NCI-H510A treated with DMSO at 0.1 percent for 48 hours (cell line): ENCODE measurements around the gene OARD1.
A peak's percentile ranks its signal among the peaks of the same experiment; 100 is the strongest.

Source experiments
- DNase-seq: peaks from one replicate; lab custom pipeline; 2025; lab: John Stamatoyannopoulos, UW

The OARD1 gene, protein sequence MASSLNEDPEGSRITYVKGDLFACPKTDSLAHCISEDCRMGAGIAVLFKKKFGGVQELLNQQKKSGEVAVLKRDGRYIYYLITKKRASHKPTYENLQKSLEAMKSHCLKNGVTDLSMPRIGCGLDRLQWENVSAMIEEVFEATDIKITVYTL

DNA sequence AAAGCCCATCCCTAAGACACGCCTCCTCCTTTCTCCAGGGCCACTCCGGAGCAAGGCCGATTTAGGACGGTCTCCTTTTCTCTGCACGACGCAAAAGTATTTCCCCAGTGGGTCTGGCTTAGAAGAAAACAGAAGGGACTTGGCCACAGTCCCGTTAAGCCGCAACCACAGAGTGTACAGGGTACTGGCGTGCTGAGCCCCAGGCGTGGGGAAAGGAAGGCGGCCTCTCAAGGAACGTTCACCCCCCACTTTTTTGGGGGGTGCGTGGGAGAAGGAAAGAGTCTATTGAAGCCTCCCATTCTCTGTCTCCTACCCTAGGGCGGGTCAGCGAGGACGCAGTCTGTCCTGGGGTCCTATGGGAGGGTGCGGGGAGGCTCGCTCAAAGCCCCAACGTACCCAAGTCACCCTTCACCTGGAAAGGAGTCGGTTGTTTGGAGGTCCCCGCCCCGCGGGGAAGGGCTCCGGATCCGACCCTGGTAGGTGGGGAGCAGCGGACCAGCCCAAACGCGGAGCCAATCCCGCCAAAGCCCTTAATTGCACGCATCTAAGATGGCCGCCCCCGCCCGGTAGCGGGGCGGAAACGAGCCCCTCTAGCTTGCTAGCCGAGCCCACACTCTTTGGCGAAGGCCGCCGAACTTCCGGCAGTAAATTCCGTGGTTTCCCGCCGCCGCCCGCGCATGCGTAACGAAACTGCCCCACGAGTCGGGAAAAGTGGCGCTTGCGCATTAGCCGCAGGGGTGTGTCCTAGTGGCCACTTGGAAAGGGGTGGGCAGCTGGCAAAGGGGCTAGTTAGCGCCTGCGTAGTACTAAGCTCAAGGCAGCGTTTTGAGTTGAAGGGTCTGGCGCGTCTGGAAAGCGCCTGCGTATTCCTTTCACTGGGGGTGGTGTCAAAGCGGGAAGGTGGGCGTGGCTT, at the start of gene OARD1:
Gene OARD1 (minus strand): TSS at position 434 of the 913 bp plus-strand sequence. CDS start 722 bp downstream, outside the sequence.
- peak; percentile 100 for DNase-seq

DNA sequence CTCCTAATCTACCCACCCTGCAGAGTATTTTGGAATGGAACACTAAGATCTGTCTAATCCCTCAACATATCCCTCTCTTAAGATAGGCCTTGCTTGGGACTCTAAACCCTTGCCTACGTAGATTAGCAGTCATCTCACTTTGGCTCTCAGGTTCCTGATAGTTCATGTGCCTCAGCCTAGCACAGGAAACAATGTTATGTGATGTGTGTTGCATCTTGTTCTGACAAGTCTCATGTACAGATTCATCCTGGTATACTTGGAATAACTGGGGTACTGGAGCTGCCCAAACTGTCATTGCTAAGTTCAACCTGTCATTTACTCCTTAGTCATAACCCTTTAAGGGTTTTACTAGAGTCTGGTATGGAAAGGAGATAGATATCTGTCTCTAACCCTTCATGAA, 47.9 kb upstream of the OARD1 start:
- DNase-seq, result no peak

DNA sequence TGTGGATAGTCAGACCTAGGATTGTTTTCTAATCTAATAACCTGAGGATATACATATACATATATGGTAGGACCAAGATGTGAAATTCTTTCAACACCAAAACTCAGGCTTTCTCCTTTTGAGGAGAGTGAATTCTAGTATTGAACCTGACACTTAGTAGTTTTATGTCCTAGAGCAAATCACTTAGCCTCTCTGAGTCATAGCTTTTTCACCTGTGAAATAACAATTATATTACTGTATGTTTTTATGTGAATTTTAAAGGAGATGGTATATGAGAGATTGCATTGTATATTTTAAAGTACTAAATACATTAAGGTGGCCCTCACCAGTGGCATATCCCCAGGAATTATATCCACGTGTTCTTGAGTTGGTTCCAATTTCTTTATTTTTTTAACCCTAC, 47.4 kb upstream of the OARD1 start:
- DNase-seq, result no peak

DNA sequence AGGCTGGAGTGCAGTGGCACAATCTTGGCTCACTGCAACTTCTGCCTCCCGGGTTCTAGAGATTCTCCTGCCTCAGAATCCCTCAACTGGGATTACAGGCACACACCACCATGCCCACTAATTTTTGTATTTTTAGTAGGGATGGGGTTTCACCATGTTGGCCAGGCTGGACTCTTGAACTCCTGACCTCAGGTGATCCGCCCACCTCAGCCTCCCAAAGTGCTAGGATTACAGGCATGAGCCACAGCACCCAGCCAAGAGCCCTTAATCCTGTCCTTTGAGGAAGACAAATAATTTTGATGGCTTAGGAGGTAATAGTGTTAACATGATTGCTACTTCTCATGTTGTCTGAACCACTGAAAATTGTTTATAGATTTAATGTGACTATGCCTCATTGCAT, 42.9 kb upstream of the OARD1 start:
- DNase-seq, result peak; percentile 56

GRCh38 chr6:41111017-41111416, 38.9 kb upstream of the OARD1 start:
- DNase-seq, result no peak

- DNase-seq, result no peak
These were observed 31.7 kb upstream of the OARD1 start for GRCh38 chr6:41103847-41104246.

DNA sequence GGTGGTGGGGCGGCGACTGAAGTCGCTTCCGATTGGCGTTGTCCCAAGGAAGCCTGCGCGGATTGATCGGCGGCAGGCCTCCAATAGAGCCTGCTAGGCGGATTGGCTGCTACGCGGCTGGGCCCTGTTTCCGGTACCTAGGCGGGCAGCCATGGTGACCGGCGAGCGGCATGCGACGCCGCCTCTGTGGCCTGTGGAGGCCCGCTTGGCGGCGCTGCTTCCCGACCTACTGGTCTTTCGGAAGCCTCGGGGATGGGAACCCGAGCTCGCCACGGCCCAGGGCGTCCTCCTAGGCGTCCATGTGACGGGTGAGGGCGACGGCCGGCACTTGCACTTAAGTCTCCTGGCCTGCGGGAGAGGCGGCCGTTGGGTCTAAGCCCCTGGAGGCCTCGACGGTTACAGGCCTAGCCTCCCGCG, 28.7 kb upstream of the OARD1 start:
- DNase-seq, result no peak

GRCh38 chr6:41098366-41098765, 26.2 kb upstream of the OARD1 start:
- no peak for DNase-seq

GRCh38 chr6:41097467-41098090, 25.4 kb upstream of the OARD1 start:
- DNase-seq, result no peak

DNA sequence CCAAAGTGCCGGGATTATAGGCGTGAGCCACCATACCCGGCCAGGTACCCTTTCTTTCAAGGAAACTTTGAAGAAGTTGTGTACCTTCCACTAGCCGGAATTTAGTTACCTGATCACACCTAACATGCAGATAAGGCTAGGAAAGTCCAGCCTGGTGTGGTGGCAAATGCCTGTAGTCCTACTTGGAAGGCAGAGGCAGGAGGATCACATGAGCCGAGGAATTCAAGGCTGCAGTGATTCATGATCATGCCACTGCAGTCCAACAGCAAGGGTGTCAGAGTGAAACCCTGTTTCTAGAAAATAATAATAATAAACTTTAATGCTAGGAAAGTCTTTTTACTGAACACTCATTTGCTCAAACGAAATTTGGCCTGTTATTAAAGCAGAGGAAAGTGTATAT, 21.6 kb upstream of the OARD1 start:
- DNase-seq, result no peak

DNA sequence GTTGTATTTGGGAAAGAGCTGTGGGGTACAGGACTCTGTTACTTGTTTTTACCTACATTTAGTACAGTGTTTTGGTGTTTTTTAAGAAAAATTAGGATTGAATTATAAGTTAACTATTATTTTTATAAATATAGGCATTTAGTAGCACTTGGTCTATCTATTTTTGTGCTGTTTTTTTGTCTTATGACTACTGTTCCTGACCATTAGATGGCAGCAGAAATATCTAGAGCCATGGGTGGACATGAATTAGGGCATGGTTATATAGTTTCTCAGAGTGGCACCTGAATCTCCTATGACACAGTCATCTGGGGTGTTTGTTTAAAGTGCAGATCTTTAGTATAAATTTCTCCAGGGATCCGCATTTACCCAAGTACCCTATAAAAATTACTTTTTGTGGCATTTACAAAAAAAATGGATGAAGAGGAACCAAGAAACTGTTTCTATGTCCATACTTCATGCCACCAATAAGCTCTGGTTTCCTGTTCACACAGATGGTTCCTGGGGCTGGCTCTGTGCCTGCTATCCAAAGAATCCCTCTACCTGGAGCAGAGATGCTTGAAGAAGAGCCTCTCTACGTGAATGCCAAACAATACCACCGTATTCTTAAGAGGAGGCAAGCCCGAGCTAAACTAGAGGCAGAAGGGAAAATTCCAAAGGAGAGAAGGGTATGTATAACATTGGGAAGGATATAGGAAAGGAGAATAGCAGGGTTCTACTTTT, 20.4 kb upstream of the OARD1 start:
- peak; percentile 32 for DNase-seq

- no peak for DNase-seq
These were observed 18.9 kb upstream of the OARD1 start for GRCh38 chr6:41090841-41091761.

DNA sequence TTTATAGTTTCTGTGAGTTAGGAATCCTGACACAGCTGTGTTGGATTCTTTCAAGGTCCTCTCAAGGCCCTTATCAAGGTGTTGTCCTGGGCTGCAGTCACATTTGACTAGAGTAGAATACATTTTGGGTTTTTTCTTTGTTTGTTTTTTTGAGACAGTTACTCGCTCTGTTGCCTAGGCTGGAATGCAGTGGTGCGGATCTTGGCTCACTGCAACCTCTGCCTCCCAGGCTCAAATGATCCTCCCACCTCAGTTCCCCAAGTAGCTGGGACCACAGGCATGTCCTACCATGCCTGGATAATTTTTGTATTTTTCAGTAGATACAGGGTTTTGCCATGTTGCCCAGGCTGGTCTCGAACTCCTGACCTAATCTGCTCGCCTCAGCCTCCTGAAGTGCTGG, 16.3 kb upstream of the OARD1 start:
- no peak for DNase-seq

DNA sequence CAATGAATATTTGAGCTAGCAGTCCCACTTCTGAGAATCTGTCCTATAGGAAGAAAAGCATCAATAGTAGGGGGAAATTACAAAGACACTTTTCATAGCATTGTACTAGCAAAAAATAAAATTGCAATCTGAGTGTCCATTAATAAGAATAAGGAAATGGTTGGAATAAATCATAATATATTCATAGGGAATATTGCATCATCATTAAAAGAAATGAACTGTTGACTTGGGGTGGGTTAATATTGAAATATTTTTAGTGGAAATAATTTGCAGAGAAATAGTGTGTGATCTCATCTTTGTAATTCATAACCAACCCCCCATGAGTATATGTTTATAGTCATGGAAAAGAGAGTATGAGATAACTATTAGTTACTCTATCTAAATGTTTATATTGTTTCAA, 13.0 kb upstream of the OARD1 start:
- no peak for DNase-seq

DNA sequence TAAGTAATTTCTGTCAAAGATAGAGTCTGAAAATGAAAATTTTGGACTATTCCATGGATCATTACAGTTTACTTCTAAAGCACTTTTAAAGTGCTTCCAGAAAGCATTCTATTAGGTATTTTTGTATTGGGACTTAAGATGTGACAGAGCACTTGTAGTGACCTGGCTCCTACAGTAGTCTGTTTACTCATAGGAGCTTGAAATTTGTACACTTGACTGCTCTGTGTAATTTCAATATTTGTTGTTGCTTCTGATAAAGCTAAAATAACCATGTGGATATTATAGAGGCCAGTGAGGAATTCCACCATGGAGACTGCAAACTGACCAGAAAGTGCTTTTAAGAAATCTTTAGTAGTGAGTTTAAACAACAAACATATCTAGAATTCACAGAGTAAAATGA, 10.9 kb upstream of the OARD1 start:
- no peak for DNase-seq

DNA sequence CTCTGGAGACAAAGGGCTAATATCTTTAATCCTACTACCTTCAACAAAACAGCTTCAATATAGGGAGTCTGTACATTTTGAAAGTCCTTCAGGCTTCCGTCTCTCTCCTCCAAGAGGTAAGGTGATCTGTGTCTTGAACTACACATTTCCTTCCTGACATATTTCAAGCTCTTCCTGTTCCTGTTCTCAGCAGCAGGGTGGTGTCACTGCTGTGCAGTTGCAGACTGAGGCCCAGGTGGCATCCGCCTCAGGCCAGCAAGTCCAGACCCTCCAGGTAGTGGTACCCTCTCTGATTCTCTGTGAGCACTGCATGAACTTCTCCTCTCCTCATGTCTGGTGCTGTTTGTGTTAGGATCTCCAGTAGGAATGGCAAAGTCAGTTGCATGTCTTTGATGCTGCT, 8.5 kb upstream of the OARD1 start:
- no peak for DNase-seq

DNA sequence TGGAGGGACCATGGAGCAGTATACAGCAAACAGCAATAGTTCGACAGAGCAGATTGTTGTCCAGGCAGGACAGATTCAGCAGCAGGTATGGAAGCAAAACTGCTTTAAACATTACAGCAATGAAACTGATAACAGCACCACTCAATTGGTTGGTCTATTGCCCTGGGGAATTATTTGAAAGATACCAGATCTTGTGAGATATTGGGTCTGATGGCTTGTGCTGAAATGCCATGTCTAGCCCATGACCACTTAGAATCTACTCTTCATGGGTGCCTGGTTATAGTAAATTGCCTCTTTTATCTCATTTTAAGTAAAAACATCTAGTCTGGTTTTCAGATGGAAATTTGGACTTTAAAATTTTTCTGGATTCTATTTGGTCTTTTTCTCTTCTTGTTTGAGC, 6.9 kb upstream of the OARD1 start:
- no peak for DNase-seq

DNA sequence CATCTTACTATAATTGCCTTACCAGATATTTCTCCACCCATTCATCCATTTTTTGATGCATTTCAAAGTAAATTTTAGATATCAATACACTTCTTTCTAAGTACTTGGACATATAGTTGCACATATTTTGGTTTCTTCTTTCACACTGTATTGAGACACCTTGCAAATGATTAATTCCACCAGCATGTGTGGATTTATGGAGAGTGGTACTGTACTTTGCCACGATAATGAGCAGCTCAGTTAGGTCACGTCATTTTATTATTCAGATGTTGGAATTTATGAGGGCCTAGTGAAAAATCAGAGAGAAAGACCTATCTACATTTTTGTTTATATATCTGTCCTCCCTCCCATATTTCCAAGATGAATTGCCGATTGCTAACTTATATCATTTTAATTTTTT, 5.9 kb upstream of the OARD1 start:
- no peak for DNase-seq

GRCh38 chr6:41077536-41077935, 5.4 kb upstream of the OARD1 start:
- DNase-seq, result no peak

- DNase-seq, result no peak
These were observed 3.8 kb upstream of the OARD1 start for GRCh38 chr6:41075651-41076626.
